Measurements from ENCODE around the gene CNTN5.

CNTN5 gene

GRCh38 chr11:99170591-99170990 lies 149.8 kb downstream of the CNTN5 start:
- DNase-seq (ENCODE audit: low spot score), result no peak

- DNase-seq (ENCODE audit: low spot score), result no peak
Observed at GRCh38 chr11:99171330-99171729, 150.6 kb downstream of the CNTN5 start.

GRCh38 chr11:99176430-99176829 lies 155.7 kb downstream of the CNTN5 start:
- DNase-seq (ENCODE audit: low spot score), result no peak

- no peak for DNase-seq (ENCODE audit: low spot score)
Observed at GRCh38 chr11:99177446-99177845, 156.7 kb downstream of the CNTN5 start.

- no peak for DNase-seq (ENCODE audit: low spot score)
Observed at GRCh38 chr11:99184146-99184545, 163.4 kb downstream of the CNTN5 start.

GRCh38 chr11:99188221-99188620 lies 167.5 kb downstream of the CNTN5 start:
- DNase-seq (ENCODE audit: low spot score), result no peak

GRCh38 chr11:99192716-99193115 lies 172.0 kb downstream of the CNTN5 start:
- DNase-seq (ENCODE audit: low spot score), result no peak

GRCh38 chr11:99197477-99197876 lies 176.7 kb downstream of the CNTN5 start:
- DNase-seq (ENCODE audit: low spot score), result no peak

GRCh38 chr11:99198215-99198614 lies 177.5 kb downstream of the CNTN5 start:
- no peak for DNase-seq (ENCODE audit: low spot score)

- no peak for DNase-seq (ENCODE audit: low spot score)
Observed at GRCh38 chr11:99199341-99199740, 178.6 kb downstream of the CNTN5 start.

- no peak for DNase-seq (ENCODE audit: low spot score)
Observed at GRCh38 chr11:99200720-99201119, 180.0 kb downstream of the CNTN5 start.

GRCh38 chr11:99208813-99209212 lies 188.1 kb downstream of the CNTN5 start:
- no peak for DNase-seq (ENCODE audit: low spot score)

GRCh38 chr11:99229544-99229943 lies 208.8 kb downstream of the CNTN5 start:
- no peak for DNase-seq (ENCODE audit: low spot score)

- no peak for DNase-seq (ENCODE audit: low spot score)
Observed at GRCh38 chr11:99234534-99234933, 213.8 kb downstream of the CNTN5 start.

GRCh38 chr11:99238401-99238800 lies 217.7 kb downstream of the CNTN5 start:
- no peak for DNase-seq (ENCODE audit: low spot score)

- DNase-seq (ENCODE audit: low spot score), result no peak
Observed at GRCh38 chr11:99240192-99241030, 219.7 kb downstream of the CNTN5 start.

- DNase-seq (ENCODE audit: low spot score), result no peak
Observed at GRCh38 chr11:99241066-99241465, 220.3 kb downstream of the CNTN5 start.

- no peak for DNase-seq (ENCODE audit: low spot score)
Observed at GRCh38 chr11:99244613-99245012, 223.9 kb downstream of the CNTN5 start.

- no peak for DNase-seq (ENCODE audit: low spot score)
Observed at GRCh38 chr11:99246199-99246598, 225.4 kb downstream of the CNTN5 start.

- DNase-seq (ENCODE audit: low spot score), result no peak
Observed at GRCh38 chr11:99256614-99257013, 235.9 kb downstream of the CNTN5 start.

GRCh38 chr11:99257131-99257530 lies 236.4 kb downstream of the CNTN5 start:
- no peak for DNase-seq (ENCODE audit: low spot score)

- no peak for DNase-seq (ENCODE audit: low spot score)
Observed at GRCh38 chr11:99260696-99261095, 239.9 kb downstream of the CNTN5 start.

- DNase-seq (ENCODE audit: low spot score), result no peak
Observed at GRCh38 chr11:99268886-99269285, 248.1 kb downstream of the CNTN5 start.

- no peak for DNase-seq (ENCODE audit: low spot score)
Observed at GRCh38 chr11:99271527-99271926, 250.8 kb downstream of the CNTN5 start.
